Liver (tissue), 3 donors: ENCODE measurements around the gene CAST.

ENCODE experiments used
- ATF3 ChIP-seq: IDR thresholded peaks from 2 replicates; pipeline ENCODE4 v1.6.1; 2016; ENCODE audit warnings: antibody characterized with exemption
- CTCF ChIP-seq: fragments of 150-350 bp; IDR thresholded peaks from 2 replicates; pipeline ENCODE4 v1.5.1; 2017; ENCODE audit warnings: improper control_type of control experiment, low read depth, low read length; ENCODE audit not compliant: missing input control
- EGR1 ChIP-seq, 2 donors: IDR thresholded peaks; 2 replicates each; pipeline ENCODE4 v1.6.1; 2016 to 2018; ENCODE audit warnings: antibody characterized with exemption in 2 of 2, low read depth in 2 of 2
- GABPA ChIP-seq, 2 donors: IDR thresholded peaks in 1 of 2; conservative IDR thresholded peaks in 1 of 2; 2 replicates each; pipeline ENCODE4 v1.6.1; 2016; ENCODE audit warnings: antibody characterized with exemption in 2 of 2, mild to moderate bottlenecking in 1 of 2, moderate library complexity in 1 of 2
- JUND ChIP-seq, 2 donors: IDR thresholded peaks; 2 replicates each; pipeline ENCODE4 v1.6.1; 2016; ENCODE audit warnings: antibody characterized with exemption in 2 of 2
- MAX ChIP-seq: IDR thresholded peaks from 2 replicates; pipeline ENCODE4 v1.6.1; 2016; ENCODE audit warnings: antibody characterized with exemption
- RAD21 ChIP-seq, 2 donors: IDR thresholded peaks; 2 replicates each; pipeline ENCODE4 v1.6.1; 2016; ENCODE audit warnings: antibody characterized with exemption in 2 of 2, mild to moderate bottlenecking in 2 of 2
- REST ChIP-seq: IDR thresholded peaks from 2 replicates; pipeline ENCODE4 v1.6.1; 2016; ENCODE audit warnings: antibody characterized with exemption, mild to moderate bottlenecking
- TAF1 ChIP-seq: conservative IDR thresholded peaks from 2 replicates; pipeline ENCODE4 v1.6.1; 2016; ENCODE audit warnings: antibody characterized with exemption, mild to moderate bottlenecking
- donor health status: healthy.
- donor health status: healthy.

GRCh38 chr5:96690861-96691260 lies 28.7 kb downstream of the CAST start:
- TF ChIP-seq ATF3 (no peak), CTCF (no peak), GABPA (IDR thresholded peaks at IDR 0.05 in 1 of 2, conservative IDR thresholded peaks at IDR 0.05 in 1 of 2) (no peak), REST (no peak), JUND (IDR thresholded peaks at IDR 0.05) (no peak), TAF1 (no peak), RAD21 (IDR thresholded peaks at IDR 0.05) (no peak), MAX (no peak), EGR1 (IDR thresholded peaks at IDR 0.05; ENCODE audit: low read depth in 2 of 2) (no peak)
